Measurements from ENCODE around the gene SRSF8. TPM values are rescaled to one million over a fixed set of nuclear protein-coding genes. Genes with fewer than 3 reads are reported as not detected.

The SRSF8 gene
- total and polyA plus RNA-seq, 2 of the 4 experiments (the other 2 are of a cell fraction), result 3.4 to 14.3 TPM

- intact Hi-C loops (cut with micrococcal nuclease), result no loop called here
- Histone ChIP-seq H3K23ac (ENCODE audit: low read depth, low read length) (no peak overlapping the region), H3K14ac (replicated peaks; ENCODE audit: low read depth, low read length) (no peak overlapping the region), H3K9ac (ENCODE audit: low read depth, low read length) (no peak overlapping the region), H3K4me2 (ENCODE audit: low read depth, low read length) (0 out of 2 replicates have a peak overlapping the region, but pooled peaks have one; percentile 27), H4K5ac (ENCODE audit: low read depth, low read length) (no peak overlapping the region), H3K56ac (ENCODE audit: extremely low read depth, insufficient read depth, low read length) (no peak overlapping the region), H2BK5ac (ENCODE audit: low read depth, low read length, poor library complexity, severe bottlenecking) (peak overlapping the region; percentile 86), H3K27ac (ENCODE audit: insufficient read depth, low read length) (no peak overlapping the region), H3K18ac (ENCODE audit: low read depth, low read length) (no peak overlapping the region), H2BK120ac (ENCODE audit: low read depth, low read length) (no peak overlapping the region), H2BK20ac (ENCODE audit: low read depth, low read length) (no peak overlapping the region), H3K9me1 (ENCODE audit: insufficient read depth, low read length) (peaks cover 6% of the 10 kb centered on the region; the same call in 1 of the 2 replicates), H2AK5ac (ENCODE audit: low read depth, low read length) (no peak overlapping the region), H3K4me3 (ENCODE audit: insufficient read depth, low read depth, low read length) (no peak overlapping the region), H2BK15ac (ENCODE audit: low read depth, low read length) (no peak overlapping the region), H2AK9ac (replicated peaks; ENCODE audit: low read depth, low read length, poor library complexity) (no peak overlapping the region), H3K4ac (ENCODE audit: low read depth, low read length) (no peak overlapping the region), H4K8ac (ENCODE audit: low read depth in 2 of 2, low read length in 2 of 2) (no peak overlapping the region), H3K27me3 (ENCODE audit: control insufficient read depth, insufficient read depth, low read length) (no peaks in the 10 kb centered on the region), H3K9me3 (ENCODE audit: control insufficient read depth, insufficient read depth, low read length) (no peaks in the 10 kb centered on the region), H3K36me3 (ENCODE audit: control insufficient read depth, insufficient read depth, low read length) (no peaks in the 10 kb centered on the region), H4K20me1 (ENCODE audit: insufficient read depth, low read length) (no peaks in the 10 kb centered on the region), H4K91ac (ENCODE audit: insufficient read depth, low read depth, low read length) (no peak overlapping the region), H3K4me1 (ENCODE audit: control insufficient read depth, insufficient read depth, low read length) (peaks cover 4% of the 10 kb centered on the region), H2AFZ (replicated peaks; ENCODE audit: low read length, poor library complexity) (no peak overlapping the region), H3K79me1 (ENCODE audit: low read depth in 1 of 2, low read length in 2 of 2) (peaks cover 2 to 4% of the 10 kb centered on the region in 2 experiments; a peak in 3 of 4 replicates)
- ChIA-PET CTCF (no interaction called here), POLR2A (ENCODE audit: unreplicated experiment) (no interaction called here)
- no TSS peak for BruUV-seq (replicated peaks)
- 40% methylated on average over 1 of the region's 4 CpGs; no CpG with 5 or more reads in 1 of the 2 experiments for WGBS, 2 experiments (ENCODE audit: extremely low coverage in 2 of 2, insufficient read length in 1 of 2)
- ATAC-seq (ENCODE audit: low read depth) (peak; percentile 50), DNase-seq (peak; percentile 53)
- dilution Hi-C loops (cut with HindIII; ENCODE audit: low sequenced_read_pairs, unreplicated experiment), result no loop called here
- TF ChIP-seq, protein P1, sequence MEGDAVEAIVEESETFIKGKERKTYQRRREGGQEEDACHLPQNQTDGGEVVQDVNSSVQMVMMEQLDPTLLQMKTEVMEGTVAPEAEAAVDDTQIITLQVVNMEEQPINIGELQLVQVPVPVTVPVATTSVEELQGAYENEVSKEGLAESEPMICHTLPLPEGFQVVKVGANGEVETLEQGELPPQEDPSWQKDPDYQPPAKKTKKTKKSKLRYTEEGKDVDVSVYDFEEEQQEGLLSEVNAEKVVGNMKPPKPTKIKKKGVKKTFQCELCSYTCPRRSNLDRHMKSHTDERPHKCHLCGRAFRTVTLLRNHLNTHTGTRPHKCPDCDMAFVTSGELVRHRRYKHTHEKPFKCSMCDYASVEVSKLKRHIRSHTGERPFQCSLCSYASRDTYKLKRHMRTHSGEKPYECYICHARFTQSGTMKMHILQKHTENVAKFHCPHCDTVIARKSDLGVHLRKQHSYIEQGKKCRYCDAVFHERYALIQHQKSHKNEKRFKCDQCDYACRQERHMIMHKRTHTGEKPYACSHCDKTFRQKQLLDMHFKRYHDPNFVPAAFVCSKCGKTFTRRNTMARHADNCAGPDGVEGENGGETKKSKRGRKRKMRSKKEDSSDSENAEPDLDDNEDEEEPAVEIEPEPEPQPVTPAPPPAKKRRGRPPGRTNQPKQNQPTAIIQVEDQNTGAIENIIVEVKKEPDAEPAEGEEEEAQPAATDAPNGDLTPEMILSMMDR (conservative IDR thresholded peaks at IDR 0.05; ENCODE audit: low read depth, low read length), result no peak
- TF ChIP-seq NFE2L2 (IDR thresholded peaks at IDR 0.05; ENCODE audit: low read depth, low read length), result no peak
- TF ChIP-seq BHLHE40 (IDR thresholded peaks at IDR 0.05; ENCODE audit: low read depth, low read length), result no peak
- no peak for TF ChIP-seq POLR2A (IDR thresholded peaks at IDR 0.05; ENCODE audit: low read depth, low read length)
- no peak for TF ChIP-seq CHD1 (IDR thresholded peaks at IDR 0.05; ENCODE audit: low read depth, low read length)
- TF ChIP-seq USF2 (IDR thresholded peaks at IDR 0.05; ENCODE audit: low read depth, low read length), result no peak
- no peak for TF ChIP-seq RCOR1 (IDR thresholded peaks at IDR 0.05; ENCODE audit: insufficient replicate concordance, low read length)
- in situ Hi-C loops (cut with MboI; ENCODE audit: low sequenced_read_pairs), result no loop called here
Observed at GRCh38 chr11:95095858-95096587, 29.3 kb downstream of the SRSF8 start.
